Stomach (tissue), 4 donors: Measurements from ENCODE around the gene SVIP.

Experiments
- POLR2AphosphoS5 ChIP-seq, 3 donors: sonication (generic); formaldehyde crosslinking; IDR thresholded peaks; one replicate each; pipeline ENCODE4 v1.6.1; 2016; ENCODE audit warnings: antibody characterized with exemption in 3 of 3
- TF ChIP-seq, protein P1 (sequence below), 7 experiments: fragments of 450-650 bp in 4 of 7; fragments of 200-600 bp in 3 of 7; sonication (generic) in 3 of 7; IDR thresholded peaks; one replicate each; pipeline ENCODE4 v1.5.1; 2016 to 2019; ENCODE audit warnings: antibody characterized with exemption in 7 of 7, control low read depth in 2 of 7, mild to moderate bottlenecking in 1 of 7

DNA sequence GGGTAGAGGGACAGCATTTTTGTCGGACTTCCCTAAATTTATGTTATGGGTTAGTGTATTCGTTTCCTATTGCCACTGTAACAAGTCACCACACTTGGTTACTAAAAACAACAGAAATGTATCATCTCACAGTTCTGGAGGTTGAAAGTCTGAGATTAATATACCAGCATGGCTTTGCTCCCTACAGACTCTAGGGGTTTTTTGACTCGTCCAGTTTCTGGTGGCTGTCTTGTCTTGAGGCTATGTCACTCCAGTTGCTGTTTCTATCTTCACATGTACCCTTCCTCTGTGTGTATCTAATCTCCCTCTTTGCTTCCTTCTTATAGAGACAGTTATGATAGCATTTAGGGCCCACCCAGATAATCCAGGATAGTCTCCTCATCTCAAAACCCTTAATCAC lies 39.7 kb upstream of the SVIP start:
- TF ChIP-seq, protein P1, sequence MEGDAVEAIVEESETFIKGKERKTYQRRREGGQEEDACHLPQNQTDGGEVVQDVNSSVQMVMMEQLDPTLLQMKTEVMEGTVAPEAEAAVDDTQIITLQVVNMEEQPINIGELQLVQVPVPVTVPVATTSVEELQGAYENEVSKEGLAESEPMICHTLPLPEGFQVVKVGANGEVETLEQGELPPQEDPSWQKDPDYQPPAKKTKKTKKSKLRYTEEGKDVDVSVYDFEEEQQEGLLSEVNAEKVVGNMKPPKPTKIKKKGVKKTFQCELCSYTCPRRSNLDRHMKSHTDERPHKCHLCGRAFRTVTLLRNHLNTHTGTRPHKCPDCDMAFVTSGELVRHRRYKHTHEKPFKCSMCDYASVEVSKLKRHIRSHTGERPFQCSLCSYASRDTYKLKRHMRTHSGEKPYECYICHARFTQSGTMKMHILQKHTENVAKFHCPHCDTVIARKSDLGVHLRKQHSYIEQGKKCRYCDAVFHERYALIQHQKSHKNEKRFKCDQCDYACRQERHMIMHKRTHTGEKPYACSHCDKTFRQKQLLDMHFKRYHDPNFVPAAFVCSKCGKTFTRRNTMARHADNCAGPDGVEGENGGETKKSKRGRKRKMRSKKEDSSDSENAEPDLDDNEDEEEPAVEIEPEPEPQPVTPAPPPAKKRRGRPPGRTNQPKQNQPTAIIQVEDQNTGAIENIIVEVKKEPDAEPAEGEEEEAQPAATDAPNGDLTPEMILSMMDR (IDR thresholded peaks at IDR 0.05), result no peak
- no peak for TF ChIP-seq POLR2AphosphoS5 (IDR thresholded peaks at IDR 0.05)
